Endodermal cell (in vitro differentiated cells): ENCODE measurements around the gene ELAPOR1. TPM values are rescaled to one million over a fixed set of nuclear protein-coding genes. Genes with fewer than 3 reads are reported as not detected.

Experiments used
- DNase-seq: peaks from one replicate; pipeline ENCODE4 v3.0.0-alpha.2; 2017
- H3K27ac ChIP-seq: 2 replicates; pipeline ENCODE4 v1.5.1; 2013; ENCODE audit warnings: mild to moderate bottlenecking, low read depth, low read length, moderate library complexity
- H3K27me3 ChIP-seq: 2 replicates; pipeline ENCODE4 v1.6.1; 2013; ENCODE audit warnings: mild to moderate bottlenecking, low read length, moderate library complexity; ENCODE audit not compliant: insufficient read depth, control insufficient read depth, poor library complexity, severe bottlenecking
- H3K36me3 ChIP-seq: 2 replicates; pipeline ENCODE4 v1.7.0; 2013; ENCODE audit warnings: mild to moderate bottlenecking, low read length, moderate library complexity; ENCODE audit not compliant: control insufficient read depth, insufficient read depth
- H3K4me1 ChIP-seq: one replicate; pipeline ENCODE4 v1.7.0; 2013; ENCODE audit warnings: low read length; ENCODE audit not compliant: control insufficient read depth, insufficient read depth
- H3K4me3 ChIP-seq: 2 replicates; pipeline ENCODE4 v1.5.1; 2013; ENCODE audit warnings: mild to moderate bottlenecking, low read length, moderate library complexity
- H3K9ac ChIP-seq: 2 replicates; pipeline ENCODE4 v1.6.1; 2013; ENCODE audit warnings: mild to moderate bottlenecking, low read length, moderate library complexity; ENCODE audit not compliant: poor library complexity, severe bottlenecking; ENCODE audit errors: extremely low read depth
- H3K9me3 ChIP-seq: 2 replicates; pipeline ENCODE4 v1.6.1; 2013; ENCODE audit warnings: mild to moderate bottlenecking, low read length, moderate library complexity; ENCODE audit not compliant: control insufficient read depth
- H3K27ac Mint-ChIP-seq: 2 replicates; pipeline ENCODE4 v1.8.0; 2020; ENCODE audit warnings: mixed read lengths
- H3K27me3 Mint-ChIP-seq: 2 replicates; pipeline ENCODE4 v1.8.0; 2021; ENCODE audit warnings: mild to moderate bottlenecking, mixed read lengths; ENCODE audit not compliant: insufficient read depth
- H3K36me3 Mint-ChIP-seq: 2 replicates; pipeline ENCODE4 v1.8.0; 2020; ENCODE audit warnings: low read depth, mixed read lengths
- H3K4me1 Mint-ChIP-seq: 2 replicates; pipeline ENCODE4 v1.8.0; 2020; ENCODE audit warnings: mixed read lengths
- H3K4me3 Mint-ChIP-seq: 2 replicates; pipeline ENCODE4 v1.8.0; 2020; ENCODE audit warnings: mild to moderate bottlenecking, moderate library complexity, mixed read lengths
- H3K9me3 Mint-ChIP-seq: 2 replicates; pipeline ENCODE4 v1.8.0; 2020; ENCODE audit warnings: mild to moderate bottlenecking, mixed read lengths
- CTCF ChIP-seq: fragments of 200-600 bp; sonication (generic); conservative IDR thresholded peaks from 2 replicates; pipeline ENCODE4 v1.5.0; 2021; ENCODE audit warnings: antibody characterized with exemption, mild to moderate bottlenecking
- WGBS, 2 experiments: methylation state at CpG; one replicate each; pipeline versions ENCODE4 v1.1.5 to v1.1.7; 2013; ENCODE audit warnings: missing lambda C conversion rate in 2 of 2, mixed read lengths in 1 of 2; ENCODE audit not compliant: insufficient coverage in 1 of 2, insufficient read length in 1 of 2; 5-methylcytosine and 5-hydroxymethylcytosine counted together
- total RNA-seq, 2 donors: library from RNA; stranded (reverse); fragmentation: NEBNext Ultra II Directional in 1 of 2; extraction: Animal tissue kit (Norgen Biotek cat#: 25700) in 1 of 2; gene quantifications; 2 replicates in 1 of 2; 3 replicates in 1 of 2; pipeline ENCODE4 v1.2.1, GENCODE V29; 2021

The ELAPOR1 gene
- total RNA-seq, 2 donors from 2014 or later, result 0.48 to 0.89 TPM

- Mint-ChIP-seq H3K4me3 (no peak overlapping the region), H3K27ac (no peak overlapping the region), H3K9me3 (no peaks in the 10 kb centered on the region), H3K36me3 (peaks cover 56% of the 10 kb centered on the region), H3K4me1 (peaks cover 10% of the 10 kb centered on the region), H3K27me3 (no peaks in the 10 kb centered on the region)
- no peaks in the 10 kb centered on the region for H3K9me3 ChIP-seq
- no peaks in the 10 kb centered on the region for H3K27me3 ChIP-seq
- 97% methylated on average over 5 to 8 of the region's 8 CpGs for WGBS, 2 experiments
- no peak for TF ChIP-seq CTCF
- H3K4me1 ChIP-seq, result no peaks in the 10 kb centered on the region
- no peak overlapping the region for H3K9ac ChIP-seq
- no peak overlapping the region for H3K4me3 ChIP-seq
- no peak overlapping the region for H3K27ac ChIP-seq
- no peak for DNase-seq
- H3K36me3 ChIP-seq, result peaks cover 72% of the 10 kb centered on the region
These were observed 46.0 kb upstream of the ELAPOR1 start for GRCh38 chr1:109067883-109068282.

- DNase-seq, result no peak
- Mint-ChIP-seq H3K4me3 (no peak overlapping the region), H3K4me1 (peaks cover 10% of the 10 kb centered on the region), H3K36me3 (peaks cover 64% of the 10 kb centered on the region), H3K27ac (no peak overlapping the region), H3K9me3 (peaks cover 6% of the 10 kb centered on the region), H3K27me3 (no peaks in the 10 kb centered on the region)
- Histone ChIP-seq H3K27ac (no peak overlapping the region), H3K4me1 (no peaks in the 10 kb centered on the region), H3K4me3 (no peak overlapping the region), H3K9me3 (no peaks in the 10 kb centered on the region), H3K27me3 (no peaks in the 10 kb centered on the region), H3K36me3 (peaks cover 69% of the 10 kb centered on the region), H3K9ac (no peak overlapping the region)
- 100% methylated on average over 1 of the region's 1 CpG; no CpG with 5 or more reads in 1 of the 2 experiments for WGBS, 2 experiments
- no peak for TF ChIP-seq CTCF
These were observed 44.6 kb upstream of the ELAPOR1 start for GRCh38 chr1:109069294-109069693.

GRCh38 chr1:109075531-109076490 lies 38.1 kb upstream of the ELAPOR1 start, which contains the start of gene TAF13:
Gene TAF13, minus strand, starts transcription at chr1:109076003. Its CDS starts 56 bp downstream, at chr1:109075947.
- peak; percentile 97 for DNase-seq
- Mint-ChIP-seq H3K4me3 (peak within 1 kb of the TSS; percentile 89), H3K27ac (peak within 1 kb of the TSS; percentile 97), H3K27me3 (no peaks in the 10 kb centered on the region), H3K9me3 (peaks cover 13% of the 10 kb centered on the region), H3K36me3 (peaks cover 29% of the 10 kb centered on the region), H3K4me1 (peaks cover 2% of the 10 kb centered on the region)
- H3K9ac ChIP-seq, result peak within 1 kb of the TSS; percentile 82
- H3K27ac ChIP-seq, result peak within 1 kb of the TSS; percentile 98
- no peaks in the 10 kb centered on the region for H3K4me1 ChIP-seq
- peaks cover 17% of the 10 kb centered on the region for H3K36me3 ChIP-seq
- no peaks in the 10 kb centered on the region for H3K9me3 ChIP-seq
- no peaks in the 10 kb centered on the region for H3K27me3 ChIP-seq
- peak within 1 kb of the TSS; percentile 91 for H3K4me3 ChIP-seq
- peak; percentile 27 for TF ChIP-seq CTCF
- WGBS, 2 experiments, result 6 to 10% methylated on average over 16 to 39 of the region's 39 CpGs
